H1 (cell line): ENCODE results near the gene WSCD2. TPM values are rescaled to one million over a fixed set of nuclear protein-coding genes. Genes with fewer than 3 reads are reported as not detected.

Experiments used
- CTCF ChIA-PET: fragments of 300-600 bp; sonication (Branson Sonifier 250); formaldehyde crosslinking; loops from one replicate; lab custom pipeline; 2021; ENCODE audit not compliant: partially characterized antibody; lab: Charles Lee
- POLR2A ChIA-PET: fragments of 300-600 bp; sonication (Branson Sonifier 250); formaldehyde crosslinking; loops from one replicate; lab custom pipeline; 2021; ENCODE audit warnings: inconsistent platforms; ENCODE audit not compliant: partially characterized antibody; lab: Charles Lee
- DNase-seq, 2 experiments: peaks; one replicate each; pipeline versions ENCODE4 v3.0.0 to v3.0.0-alpha.2; 2010 to 2022; ENCODE audit warnings: low spot score in 2 of 2, low read depth in 1 of 2, mixed read lengths in 1 of 2
- FAIRE-seq: peaks from 2 replicates; lab custom pipeline; 2011; peaks lifted over from hg19 to GRCh38; lab: Jason Lieb, UNC
- H2AFZ ChIP-seq: 2 replicates; pipeline ENCODE4 v1.8.1; 2012; ENCODE audit warnings: low read length, inconsistent platforms
- H2AK5ac ChIP-seq: 2 replicates; pipeline ENCODE4 v1.6.1; 2013; ENCODE audit warnings: low read depth, low read length
- H2BK120ac ChIP-seq: replicated peaks from 2 replicates; pipeline ENCODE3; 2013; ENCODE audit warnings: low read depth, low read length, inconsistent platforms
- H2BK12ac ChIP-seq: 2 replicates; pipeline ENCODE4 v1.6.1; 2013; ENCODE audit warnings: low read depth, low read length
- H2BK15ac ChIP-seq: 2 replicates; pipeline ENCODE4 v1.6.1; 2013; ENCODE audit warnings: low read length
- H2BK20ac ChIP-seq: 2 replicates; pipeline ENCODE4 v1.6.1; 2013; ENCODE audit warnings: low read length
- H2BK5ac ChIP-seq: 2 replicates; pipeline ENCODE4 v1.6.1; 2013; ENCODE audit warnings: low read depth, low read length
- H3K14ac ChIP-seq: 2 replicates; pipeline ENCODE4 v1.6.1; 2013; ENCODE audit warnings: inconsistent platforms; ENCODE audit not compliant: insufficient read length
- H3K18ac ChIP-seq: 2 replicates; pipeline ENCODE4 v1.6.1; 2013; ENCODE audit warnings: low read length; ENCODE audit errors: extremely low read depth
- H3K23ac ChIP-seq: 2 replicates; pipeline ENCODE4 v1.6.1; 2013; ENCODE audit warnings: inconsistent platforms; ENCODE audit not compliant: insufficient read length
- H3K23me2 ChIP-seq: 2 replicates; pipeline ENCODE4 v1.6.1; 2013; ENCODE audit warnings: low read depth, low read length
- H3K27ac ChIP-seq: 2 replicates; pipeline ENCODE4 v1.6.1; 2011; ENCODE audit warnings: low read depth, low read length, inconsistent platforms
- H3K27me3 ChIP-seq, 4 experiments: replicated peaks in 1 of 4; 1 replicate in 1 of 4; 2 replicates in 3 of 4; pipeline versions ENCODE4 v1.6.1 to v1.8.1; 2011 to 2013; ENCODE audit warnings: low read length in 3 of 4, mild to moderate bottlenecking in 3 of 4, inconsistent platforms in 2 of 4, mixed read lengths in 2 of 4, moderate library complexity in 1 of 4; ENCODE audit not compliant: control insufficient read depth in 3 of 4, insufficient read depth in 3 of 4; ENCODE audit errors: extremely low read depth in 1 of 4
- H3K36me3 ChIP-seq, 4 experiments: 2 replicates each; pipeline versions ENCODE4 v1.6.1 to v1.8.1; 2011 to 2013; ENCODE audit warnings: mild to moderate bottlenecking in 4 of 4, low read length in 3 of 4, moderate library complexity in 2 of 4, control low read depth in 1 of 4, inconsistent platforms in 1 of 4; ENCODE audit not compliant: insufficient read depth in 4 of 4, control insufficient read depth in 2 of 4
- H3K4ac ChIP-seq: replicated peaks from 2 replicates; pipeline ENCODE3; 2013; ENCODE audit warnings: low read length, low read depth, mixed read lengths, inconsistent platforms; ENCODE audit not compliant: insufficient read length
- H3K4me1 ChIP-seq, 4 experiments: replicated peaks in 1 of 4; 1 replicate in 1 of 4; 2 replicates in 3 of 4; pipeline versions ENCODE4 v1.6.1 to v1.8.1; 2011 to 2013; ENCODE audit warnings: low read length in 3 of 4, inconsistent platforms in 2 of 4, mixed read lengths in 1 of 4; ENCODE audit not compliant: insufficient read depth in 4 of 4, control insufficient read depth in 3 of 4
- H3K4me2 ChIP-seq, 2 experiments: 2 replicates each; pipeline versions ENCODE4 v1.6.1 to v1.8.1; 2011 to 2013; ENCODE audit warnings: low read depth in 2 of 2, low read length in 2 of 2, control low read depth in 1 of 2, inconsistent platforms in 1 of 2, mild to moderate bottlenecking in 1 of 2; ENCODE audit not compliant: insufficient read depth in 1 of 2
- H3K4me3 ChIP-seq, 4 experiments: fragments of 200-600, 300-600 bp in 1 of 4; sonication (generic), shearing (Covaris generic), sonication (Bioruptor Twin) in 1 of 4; 2 replicates each; pipeline versions ENCODE4 v1.5.1 to v1.8.1; 2011 to 2016; ENCODE audit warnings: low read length in 4 of 4, low read depth in 3 of 4, control low read depth in 2 of 4, inconsistent platforms in 2 of 4, mild to moderate bottlenecking in 2 of 4, mixed read lengths in 1 of 4, moderate library complexity in 1 of 4; ENCODE audit not compliant: insufficient read depth in 2 of 4; ENCODE audit errors: extremely low read depth in 1 of 4
- H3K56ac ChIP-seq: replicated peaks from 2 replicates; pipeline ENCODE3; 2013; ENCODE audit warnings: low read depth, mild to moderate bottlenecking, mixed read lengths, low read length, inconsistent platforms; ENCODE audit not compliant: insufficient read length
- H3K79me1 ChIP-seq: 2 replicates; pipeline ENCODE4 v1.6.1; 2013; ENCODE audit warnings: low read depth, low read length, control low read depth
- H3K79me2 ChIP-seq, 2 experiments: 2 replicates each; pipeline versions ENCODE4 v1.6.1 to v1.8.1; 2012 to 2013; ENCODE audit warnings: low read length in 2 of 2, mild to moderate bottlenecking in 2 of 2, inconsistent platforms in 1 of 2; ENCODE audit not compliant: insufficient read depth in 2 of 2, control insufficient read depth in 1 of 2
- H3K9ac ChIP-seq, 4 experiments: replicated peaks in 1 of 4; 1 replicate in 1 of 4; 2 replicates in 3 of 4; pipeline versions ENCODE4 v1.6.1 to v1.8.1; 2011 to 2013; ENCODE audit warnings: low read depth in 3 of 4, low read length in 3 of 4, control low read depth in 2 of 4, mild to moderate bottlenecking in 2 of 4, moderate library complexity in 2 of 4, inconsistent platforms in 1 of 4; ENCODE audit errors: extremely low read depth in 1 of 4
- H3K9me3 ChIP-seq, 2 experiments: 2 replicates each; pipeline versions ENCODE4 v1.6.1 to v1.8.1; 2012 to 2013; ENCODE audit warnings: mild to moderate bottlenecking in 2 of 2, moderate library complexity in 2 of 2, control low read depth in 1 of 2, inconsistent platforms in 1 of 2, low read depth in 1 of 2, low read length in 1 of 2, mixed read lengths in 1 of 2; ENCODE audit not compliant: insufficient read depth in 2 of 2
- H4K20me1 ChIP-seq, 2 experiments: replicated peaks in 1 of 2; 2 replicates each; pipeline versions ENCODE3 to v1.8.1; 2011 to 2013; ENCODE audit warnings: inconsistent platforms in 2 of 2, low read length in 2 of 2, mild to moderate bottlenecking in 1 of 2; ENCODE audit not compliant: insufficient read depth in 2 of 2, control insufficient read depth in 1 of 2
- H4K5ac ChIP-seq: 2 replicates; pipeline ENCODE4 v1.6.1; 2013; ENCODE audit warnings: low read length, low read depth, mixed read lengths, inconsistent platforms; ENCODE audit not compliant: insufficient read length
- H4K8ac ChIP-seq: 2 replicates; pipeline ENCODE4 v1.8.0; 2013; ENCODE audit warnings: mild to moderate bottlenecking, moderate library complexity, low read length, inconsistent platforms; ENCODE audit not compliant: insufficient read depth; ENCODE audit errors: extremely low read depth
- H4K91ac ChIP-seq: replicated peaks from 2 replicates; pipeline ENCODE3; 2013; ENCODE audit warnings: low read length, mixed read lengths, inconsistent platforms; ENCODE audit not compliant: insufficient read length
- CTCF ChIP-seq, 3 experiments: IDR thresholded peaks; 1 replicate in 2 of 3; 2 replicates in 1 of 3; pipeline versions ENCODE4 v1.5.1 to v1.6.1; 2011; ENCODE audit warnings: low read length in 3 of 3, mild to moderate bottlenecking in 3 of 3, inconsistent platforms in 2 of 3, low read depth in 1 of 3, moderate library complexity in 1 of 3; ENCODE audit not compliant: insufficient read depth in 1 of 3; ENCODE audit errors: control extremely low read depth in 1 of 3
- E2F6 ChIP-seq: IDR thresholded peaks from 2 replicates; pipeline ENCODE4 v1.6.1; 2012; ENCODE audit warnings: inconsistent platforms
- MAX ChIP-seq: IDR thresholded peaks from 2 replicates; pipeline ENCODE4 v1.6.1; 2012; ENCODE audit warnings: inconsistent platforms
- NANOG ChIP-seq: IDR thresholded peaks from 2 replicates; pipeline ENCODE4 v1.6.1; 2011; ENCODE audit warnings: low read length, low read depth, mild to moderate bottlenecking, inconsistent platforms; ENCODE audit not compliant: insufficient read depth, poor library complexity, severe bottlenecking
- TBP ChIP-seq: IDR thresholded peaks from 2 replicates; pipeline ENCODE4 v1.6.1; 2011; ENCODE audit warnings: low read depth, low read length, improper control_type of control experiment
- TEAD4 ChIP-seq: IDR thresholded peaks from 2 replicates; pipeline ENCODE4 v1.6.1; 2012; ENCODE audit warnings: low read depth, low read length, inconsistent platforms, mixed read lengths
- WGBS, 2 experiments: shearing (Covaris generic) in 1 of 2; methylation state at CpG; one replicate each; pipeline versions ENCODE4 v1.1.6 to v1.1.7; 2013 to 2015; ENCODE audit warnings: low lambda C conversion rate in 2 of 2, mixed read lengths in 2 of 2, inconsistent platforms in 1 of 2, low coverage in 1 of 2, missing lambda C conversion rate in 1 of 2; ENCODE audit not compliant: insufficient replicate concordance in 2 of 2, insufficient coverage in 1 of 2, insufficient read length in 1 of 2; ENCODE audit errors: extremely low coverage in 1 of 2, missing lambda C conversion rate in 1 of 2; 5-methylcytosine and 5-hydroxymethylcytosine counted together
- polyA plus RNA-seq, 7 experiments: library from polyadenylated mRNA; depleted of rRNA in 3 of 7; stranded (reverse) in 5 of 7; unstranded in 2 of 7; fragments of >200 nt in 5 of 7; fragments of 200-250 nt in 2 of 7; gene quantifications; 1 replicate in 5 of 7; 2 replicates in 1 of 7; 4 replicates in 1 of 7; pipeline versions ENCODE4 v1.2.1 to v1.2.3, GENCODE V29; 2011 to 2013; ENCODE audit warnings: missing spikeins in 2 of 7, mixed read lengths in 2 of 7
- total RNA-seq: library from RNA; stranded (reverse); fragmentation: NEBNext Ultra II Directional; extraction: Animal tissue kit (Norgen Biotek cat#: 25700); gene quantifications from 2 replicates; pipeline ENCODE4 v1.2.1, GENCODE V29; 2021

Gene WSCD2
- total and polyA plus RNA-seq, 2 of the 8 experiments (the other 6 are each of a cell fraction or from before 2014, with no cell fraction given), result 1.3 to 2.2 TPM

GRCh38 chr12:108112832-108113556 is 16.1 kb upstream of the WSCD2 start:
- H3K27me3 ChIP-seq, result no peaks in the 10 kb centered on the region
- H4K20me1 ChIP-seq, result no peaks in the 10 kb centered on the region
- H3K9me3 ChIP-seq, result no peaks in the 10 kb centered on the region
- no peak overlapping the region for H3K4me3 ChIP-seq
- no peaks in the 10 kb centered on the region; the same call in none of the 2 replicates for H3K23me2 ChIP-seq
- FAIRE-seq, result peak; percentile 52
- H3K79me2 ChIP-seq, result no peaks in the 10 kb centered on the region
- peak overlapping the region; percentile 69 for H2BK5ac ChIP-seq
- H3K18ac ChIP-seq, result peak overlapping the region; percentile 66
- H3K4me2 ChIP-seq, result peak overlapping the region; percentile 19 to 21; a peak in 2 of 4 replicates
- H2BK120ac ChIP-seq, result peak overlapping the region; percentile 25
- H3K4ac ChIP-seq, result no peak overlapping the region
- H3K56ac ChIP-seq, result no peak overlapping the region
- ChIA-PET CTCF (interaction anchor here (0.7 to 1.8 kb wide), 15 partner anchors 9 to 402 kb away, joined by 3 to 7 read pairs (median 3); partner anchors contain the start of gene FICD), POLR2A (interaction anchor here (0.9 to 1.4 kb wide), 5 partner anchors 8 to 33 kb away, joined by 3 to 4 read pairs (median 3); no protein-coding TSS in a partner anchor)
- no peak overlapping the region for H3K23ac ChIP-seq
- peak overlapping the region; percentile 62; the same call in 1 of the 2 replicates for H2BK12ac ChIP-seq
- peak overlapping the region; percentile 29; the same call in 1 of the 2 replicates for H3K27ac ChIP-seq
- peak overlapping the region; percentile 97; the same call in 1 of the 2 replicates for H2BK20ac ChIP-seq
- peak overlapping the region; percentile 58; the same call in 1 of the 2 replicates for H2AK5ac ChIP-seq
- peaks cover 3 to 17% (median 14%) of the 10 kb centered on the region in 4 experiments for H3K4me1 ChIP-seq
- H3K79me1 ChIP-seq, result no peaks in the 10 kb centered on the region
- 59% methylated on average over 11 of the region's 11 CpGs; no CpG with 5 or more reads in 1 of the 2 experiments for WGBS, 2 experiments
- no peak overlapping the region for H3K14ac ChIP-seq
- H4K5ac ChIP-seq, result no peak overlapping the region
- H2BK15ac ChIP-seq, result peak overlapping the region; percentile 85
- H3K36me3 ChIP-seq, result no peaks in the 10 kb centered on the region
- DNase-seq, result peak; percentile 36 to 65
- H2AFZ ChIP-seq, result peak overlapping the region; percentile 94
- H3K9ac ChIP-seq, result no peak overlapping the region; a peak in 1 of 7 replicates
- peak overlapping the region; percentile 13 for H4K91ac ChIP-seq
- H4K8ac ChIP-seq, result peak overlapping the region; percentile 58; the same call in 1 of the 2 replicates
- TF ChIP-seq TEAD4 (peak; percentile 96), CTCF (IDR thresholded peaks at IDR 0.05; ENCODE audit: control extremely low read depth in 1 of 3, insufficient read depth in 1 of 3, low read depth in 1 of 3, low read length in 3 of 3) (peak; percentile 38 to 51 (median 46)), TBP (peak; percentile 50; the same call in 1 of the 2 replicates), NANOG (no peak), MAX (no peak), E2F6 (peak; percentile 49)
